NCI-H524 treated with DMSO at 0.1 percent for 48 hours (cell line): ENCODE results near the gene TBX20.

Experiments used
- DNase-seq: peaks from one replicate; lab custom pipeline; 2025; lab: John Stamatoyannopoulos, UW

TBX20 gene, protein sequence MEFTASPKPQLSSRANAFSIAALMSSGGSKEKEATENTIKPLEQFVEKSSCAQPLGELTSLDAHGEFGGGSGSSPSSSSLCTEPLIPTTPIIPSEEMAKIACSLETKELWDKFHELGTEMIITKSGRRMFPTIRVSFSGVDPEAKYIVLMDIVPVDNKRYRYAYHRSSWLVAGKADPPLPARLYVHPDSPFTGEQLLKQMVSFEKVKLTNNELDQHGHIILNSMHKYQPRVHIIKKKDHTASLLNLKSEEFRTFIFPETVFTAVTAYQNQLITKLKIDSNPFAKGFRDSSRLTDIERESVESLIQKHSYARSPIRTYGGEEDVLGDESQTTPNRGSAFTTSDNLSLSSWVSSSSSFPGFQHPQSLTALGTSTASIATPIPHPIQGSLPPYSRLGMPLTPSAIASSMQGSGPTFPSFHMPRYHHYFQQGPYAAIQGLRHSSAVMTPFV

GRCh38 chr7:35253710-35254495 lies at the start of gene TBX20:
TBX20 (minus strand) TSS chr7:35254100; CDS start chr7:35253620, 480 bp downstream.
- DNase-seq = no peak

DNA sequence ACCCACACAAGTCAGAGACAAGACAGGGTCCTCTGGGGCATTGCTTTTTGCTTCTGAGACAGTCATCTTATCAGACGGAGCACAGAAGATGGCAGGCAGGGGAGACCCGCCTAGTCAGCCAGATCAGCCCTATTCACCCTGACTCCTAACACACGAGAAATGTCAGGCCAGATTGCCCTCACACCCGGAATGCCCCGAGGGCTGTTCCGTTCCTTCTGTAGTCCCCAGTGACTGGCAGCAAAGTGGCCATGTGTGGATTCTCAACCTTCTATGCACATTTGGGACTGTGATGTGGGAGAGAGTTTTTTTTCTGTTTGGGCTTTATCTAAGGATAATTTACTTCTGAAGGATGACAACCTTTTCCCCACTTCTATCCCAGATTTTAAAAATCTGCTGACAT lies 35.5 kb upstream of the TBX20 start:
- DNase-seq = no peak

DNA sequence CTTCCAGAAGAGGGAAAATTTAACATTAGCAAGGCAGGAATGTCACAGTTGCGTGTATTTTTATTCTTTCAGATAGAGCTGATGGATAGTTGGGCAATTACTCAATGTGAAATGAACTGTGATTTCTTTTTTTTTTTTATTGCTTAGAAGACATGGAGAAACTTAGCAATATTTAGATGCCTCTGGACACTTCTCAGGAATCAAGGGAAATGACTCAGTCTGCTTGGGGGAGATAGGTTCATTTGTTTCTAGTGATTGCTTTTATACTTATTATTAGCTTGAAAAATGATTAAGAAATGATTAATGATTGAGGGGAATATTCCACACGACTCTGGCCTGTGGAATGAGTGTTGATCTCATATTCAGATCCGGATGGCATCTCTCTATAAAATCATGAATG lies 33.1 kb upstream of the TBX20 start:
- no peak for DNase-seq

DNA sequence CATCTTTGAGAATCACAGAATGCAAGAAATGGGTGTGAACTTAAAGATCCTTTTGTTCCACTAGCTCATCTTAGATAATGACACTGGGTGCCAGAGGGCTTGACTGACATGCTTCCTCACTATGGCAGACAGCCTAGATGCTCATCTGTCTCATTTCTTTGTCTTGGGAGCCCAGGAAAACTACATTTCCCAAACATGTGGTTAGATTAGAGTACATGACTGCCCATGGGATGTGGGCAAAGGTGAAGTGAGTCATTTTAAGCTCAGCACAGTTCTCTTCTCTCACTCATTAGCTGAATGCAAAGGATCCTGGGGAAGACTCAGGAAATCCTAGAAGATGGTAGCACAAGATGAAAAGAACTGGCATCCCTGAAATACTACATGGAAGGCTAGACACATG lies 32.5 kb upstream of the TBX20 start:
- no peak for DNase-seq

GRCh38 chr7:35285799-35286198 lies 31.9 kb upstream of the TBX20 start:
- no peak for DNase-seq

DNA sequence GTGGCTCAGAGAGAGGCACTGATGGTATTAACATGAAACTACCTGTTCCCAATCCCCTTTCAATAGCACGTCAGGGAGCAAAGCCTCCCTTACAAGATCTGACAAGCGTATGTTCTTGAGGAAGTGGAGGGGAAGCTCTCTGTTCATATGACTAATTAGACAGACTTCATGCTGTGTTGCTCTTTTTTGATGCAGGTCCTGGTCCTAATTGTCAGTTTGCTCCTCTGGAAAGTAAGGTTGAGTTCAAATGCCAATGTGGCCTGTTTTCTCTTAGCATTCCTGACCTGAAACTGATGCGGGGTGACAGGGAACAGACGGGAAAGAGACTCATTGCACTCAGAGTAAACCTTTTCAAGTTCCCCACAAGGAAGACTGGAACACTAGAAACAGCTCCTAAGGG lies 27.0 kb upstream of the TBX20 start:
- DNase-seq = no peak

DNA sequence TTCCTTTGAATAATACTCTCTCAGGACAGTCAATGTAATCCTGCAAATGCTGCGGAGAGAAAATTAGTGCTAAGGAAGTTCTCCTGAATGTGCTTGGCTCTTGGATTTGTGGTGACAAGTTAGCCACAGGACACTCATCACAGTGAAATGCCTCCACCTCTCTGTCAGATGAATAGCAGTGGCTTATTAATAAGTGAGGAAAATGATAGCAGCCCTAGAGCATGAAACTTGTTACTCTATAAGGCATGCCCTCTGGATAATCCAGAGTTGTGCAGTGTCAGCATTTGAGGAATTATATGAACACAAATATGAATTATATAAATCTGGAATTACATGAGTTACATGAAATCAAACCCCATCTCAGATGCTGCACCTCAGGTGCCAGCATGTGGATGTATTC lies 23.5 kb upstream of the TBX20 start:
- no peak for DNase-seq

DNA sequence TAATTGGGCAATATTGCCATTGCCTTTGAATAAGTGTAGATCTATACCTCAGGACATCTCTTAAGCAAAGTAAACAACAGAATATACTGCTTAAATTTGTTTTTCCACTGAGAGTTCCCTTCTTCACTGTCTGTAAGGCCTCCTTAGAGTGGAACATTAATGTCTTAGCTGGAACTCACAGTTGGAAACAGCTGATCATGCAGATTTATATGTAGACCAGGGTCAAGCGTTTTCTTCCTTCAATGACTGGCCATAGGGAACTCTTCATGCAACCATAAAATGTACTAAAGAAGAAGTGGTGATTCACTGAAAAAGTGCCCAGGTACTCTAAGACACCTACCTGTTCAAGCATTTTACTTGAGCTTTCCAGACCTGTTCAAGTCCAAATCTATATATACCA lies 18.3 kb upstream of the TBX20 start:
- no peak for DNase-seq

GRCh38 chr7:35268953-35269352 lies 15.1 kb upstream of the TBX20 start:
- peak; percentile 84 for DNase-seq

- DNase-seq = no peak
Measured at GRCh38 chr7:35267411-35267810, 13.5 kb upstream of the TBX20 start.

GRCh38 chr7:35263396-35263795 lies 9.5 kb upstream of the TBX20 start:
- DNase-seq = no peak

DNA sequence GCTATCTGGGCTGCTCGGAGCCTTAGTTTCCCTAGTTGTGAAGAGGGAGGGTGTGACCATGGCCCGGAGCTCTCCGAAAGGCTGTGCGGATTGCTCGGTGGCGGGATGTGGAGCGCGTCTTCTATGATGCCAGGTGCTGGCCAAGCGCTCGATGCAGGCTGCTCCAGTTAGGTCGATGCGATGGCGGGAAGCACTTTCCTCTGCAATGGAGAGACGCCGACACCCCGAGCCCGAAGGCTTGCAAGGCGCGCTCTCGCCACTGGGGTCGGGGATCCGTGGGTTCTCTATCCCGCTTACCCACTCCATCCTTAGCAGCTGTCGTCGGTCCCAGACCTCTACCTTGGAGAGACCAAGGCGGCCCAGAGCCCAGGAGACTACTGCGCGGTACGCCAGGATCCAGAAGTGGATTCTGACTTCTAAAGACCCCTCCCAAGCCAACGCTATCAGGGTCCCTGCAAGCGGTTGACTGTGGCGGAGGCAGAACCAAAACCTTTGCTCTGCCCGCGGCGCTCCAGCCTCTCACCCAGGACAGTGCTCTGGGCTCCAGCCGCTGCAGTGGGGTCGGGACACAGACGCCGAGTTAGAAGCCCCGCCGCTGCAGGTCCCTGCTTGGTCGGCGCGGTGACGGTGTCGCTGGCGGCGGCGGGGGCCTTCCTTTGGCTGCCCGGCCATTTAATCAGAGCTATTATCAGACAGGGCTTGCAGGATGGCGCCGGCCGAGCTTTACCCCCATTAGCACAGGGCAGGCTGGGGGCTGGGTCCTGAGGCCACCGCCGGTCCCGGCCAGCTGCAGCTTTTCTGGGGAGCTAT lies 7.8 kb upstream of the TBX20 start:
- DNase-seq = no peak

GRCh38 chr7:35261041-35261440 lies 7.1 kb upstream of the TBX20 start:
- DNase-seq = no peak

GRCh38 chr7:35260246-35260645 lies 6.3 kb upstream of the TBX20 start:
- DNase-seq = no peak

DNA sequence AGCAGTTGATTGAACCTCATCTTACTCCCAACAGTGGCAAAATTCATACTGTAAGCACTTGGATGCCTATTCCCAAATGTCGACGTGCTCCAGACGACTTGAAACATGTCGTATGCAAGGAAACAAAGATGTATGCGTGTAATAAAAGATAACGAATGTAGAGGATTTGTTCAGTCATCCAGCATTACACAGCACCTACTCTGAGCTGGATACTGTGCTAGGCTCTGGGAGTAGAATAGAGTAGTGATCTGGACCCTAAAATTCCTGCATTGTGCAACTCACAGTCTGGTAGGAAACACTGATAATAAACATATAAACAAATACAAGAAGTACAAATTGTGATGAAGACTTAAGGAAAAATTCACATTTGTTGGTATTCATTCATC lies 5.6 kb upstream of the TBX20 start:
- no peak for DNase-seq

- DNase-seq = no peak
Measured at GRCh38 chr7:35258868-35259522, 5.1 kb upstream of the TBX20 start.

GRCh38 chr7:35258125-35258867 lies 4.4 kb upstream of the TBX20 start:
- DNase-seq = no peak

DNA sequence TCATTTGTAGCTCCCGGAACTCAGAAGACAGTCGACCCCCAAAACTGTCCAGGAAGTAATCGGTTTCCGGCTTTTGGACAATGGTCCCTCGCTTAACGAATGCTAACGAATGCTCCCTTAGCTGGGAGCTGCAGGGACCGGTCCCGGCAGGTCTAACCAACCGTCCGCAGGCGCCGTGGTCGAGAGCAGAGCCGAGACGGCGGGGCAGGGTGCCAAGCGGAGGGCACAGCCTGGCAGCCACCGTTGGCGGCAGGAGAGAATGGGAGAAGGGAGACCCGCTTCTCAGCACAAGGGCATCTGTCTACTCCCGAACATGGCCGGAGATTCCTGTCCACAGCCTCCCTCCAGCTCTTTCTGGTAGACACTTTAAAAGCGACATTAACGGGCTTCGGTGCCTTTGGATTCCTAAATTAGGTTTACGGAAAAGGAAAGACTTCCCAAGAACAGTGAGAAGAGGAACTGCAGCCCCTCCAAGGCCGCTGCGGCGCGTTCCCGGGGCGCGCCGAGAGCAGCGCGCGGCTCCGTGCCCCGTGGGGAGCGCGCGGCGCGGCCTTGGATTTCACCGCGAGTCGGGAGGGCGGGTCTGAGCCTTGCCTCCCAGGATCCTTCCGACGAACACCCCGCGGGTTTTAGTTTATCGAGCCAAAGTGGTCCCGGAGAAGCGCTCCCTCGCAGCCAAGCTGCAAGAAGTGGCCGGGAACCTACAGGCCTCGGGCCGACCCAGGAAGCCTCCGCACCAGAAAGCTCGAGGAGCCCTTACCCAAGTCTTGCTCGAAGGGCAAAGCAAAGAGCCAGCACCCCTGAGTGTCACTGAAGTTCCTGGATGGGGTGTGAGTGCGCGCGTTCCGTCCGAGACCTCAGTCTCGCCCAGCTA lies 3.6 kb upstream of the TBX20 start:
- DNase-seq = no peak

- DNase-seq = no peak
Measured at GRCh38 chr7:35256256-35257175, 2.6 kb upstream of the TBX20 start.
